GM12873 (cell line): ENCODE measurements around the gene GMDS.

ENCODE experiments used
- CTCF ChIP-seq: IDR thresholded peaks from 2 replicates; pipeline ENCODE4 v1.5.1; 2012; ENCODE audit warnings: low read depth, mild to moderate bottlenecking, moderate library complexity, low read length, control low read depth; ENCODE audit not compliant: insufficient read depth; ENCODE audit errors: missing control alignments

The GMDS gene

DNA sequence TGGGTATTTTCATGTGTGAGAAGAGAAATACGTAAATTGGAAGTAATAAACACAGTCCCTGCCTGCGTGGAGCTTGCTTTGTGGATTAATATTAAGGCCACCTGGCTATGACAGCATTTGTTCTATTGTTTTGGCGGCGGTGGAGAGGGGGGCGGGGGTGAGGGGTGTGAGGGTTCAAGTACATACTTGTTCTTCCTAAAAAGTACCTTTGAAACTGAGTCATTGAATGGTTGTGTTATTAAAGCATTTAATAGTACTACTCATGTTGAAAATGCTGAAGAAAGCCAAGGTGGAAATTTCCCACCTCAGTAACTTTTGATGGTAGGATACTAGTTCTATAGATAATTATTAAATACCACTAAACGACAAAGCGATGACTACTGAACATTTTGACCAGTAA lies 540.7 kb downstream of the GMDS start:
- TF ChIP-seq CTCF = no peak

- no peak for TF ChIP-seq CTCF
Observed at GRCh38 chr6:1703923-1704322, 541.5 kb downstream of the GMDS start.

GRCh38 chr6:1703091-1703855 lies 542.1 kb downstream of the GMDS start:
- no peak for TF ChIP-seq CTCF

DNA sequence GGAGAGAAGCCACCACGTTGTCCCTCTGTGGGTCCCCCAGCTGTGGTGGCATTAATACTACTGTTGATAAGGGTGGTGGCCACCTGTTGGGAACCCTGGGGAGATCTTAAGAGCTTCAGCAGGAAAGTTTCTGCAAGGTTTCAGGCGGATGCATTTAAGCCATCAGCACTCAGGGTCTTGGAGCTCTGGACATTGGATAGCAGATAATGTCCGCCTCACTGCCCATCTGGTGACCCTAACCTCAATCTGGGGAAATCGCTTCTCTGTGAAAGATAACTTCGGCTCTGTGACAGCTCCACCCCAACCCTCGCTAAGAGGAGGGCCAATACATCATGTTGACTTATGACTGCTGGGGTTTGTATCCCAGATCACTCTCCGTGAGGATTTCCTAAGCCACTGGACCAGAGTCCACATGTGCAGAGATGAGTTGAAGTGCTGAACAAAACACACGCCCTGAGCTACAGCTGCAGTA lies 542.8 kb downstream of the GMDS start:
- no peak for TF ChIP-seq CTCF

DNA sequence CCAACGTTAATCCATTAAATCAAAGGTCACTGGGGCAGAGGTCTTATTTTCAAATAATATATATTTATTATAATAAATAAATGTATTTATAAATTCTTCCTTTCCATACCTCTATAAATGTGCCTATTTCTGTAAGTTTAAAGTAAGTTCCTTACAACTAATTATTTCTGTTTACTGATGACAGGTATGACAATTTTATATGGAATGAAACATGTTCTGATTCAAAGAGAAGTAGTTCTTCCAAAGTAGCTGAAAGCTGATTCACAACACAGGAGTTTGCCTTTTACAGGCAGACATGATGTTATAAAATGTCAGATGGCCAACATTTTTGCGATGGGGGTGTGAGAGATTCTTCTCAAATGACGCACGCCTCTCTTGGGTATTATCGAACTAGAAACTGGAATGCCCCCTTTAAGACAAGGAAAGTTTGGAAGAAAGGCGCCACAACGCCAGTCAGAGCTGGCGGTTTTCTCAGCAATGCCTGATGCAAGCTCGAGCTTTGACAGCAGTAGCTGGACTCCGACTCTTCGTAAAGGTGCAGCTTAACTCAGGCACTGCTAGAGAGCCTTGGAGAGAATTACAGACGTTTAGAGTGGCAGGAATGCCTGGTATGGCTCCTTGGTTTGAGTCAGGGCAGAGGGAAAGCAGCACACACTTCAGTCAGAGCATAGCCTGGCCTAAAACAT lies 543.6 kb downstream of the GMDS start:
- TF ChIP-seq CTCF = no peak

DNA sequence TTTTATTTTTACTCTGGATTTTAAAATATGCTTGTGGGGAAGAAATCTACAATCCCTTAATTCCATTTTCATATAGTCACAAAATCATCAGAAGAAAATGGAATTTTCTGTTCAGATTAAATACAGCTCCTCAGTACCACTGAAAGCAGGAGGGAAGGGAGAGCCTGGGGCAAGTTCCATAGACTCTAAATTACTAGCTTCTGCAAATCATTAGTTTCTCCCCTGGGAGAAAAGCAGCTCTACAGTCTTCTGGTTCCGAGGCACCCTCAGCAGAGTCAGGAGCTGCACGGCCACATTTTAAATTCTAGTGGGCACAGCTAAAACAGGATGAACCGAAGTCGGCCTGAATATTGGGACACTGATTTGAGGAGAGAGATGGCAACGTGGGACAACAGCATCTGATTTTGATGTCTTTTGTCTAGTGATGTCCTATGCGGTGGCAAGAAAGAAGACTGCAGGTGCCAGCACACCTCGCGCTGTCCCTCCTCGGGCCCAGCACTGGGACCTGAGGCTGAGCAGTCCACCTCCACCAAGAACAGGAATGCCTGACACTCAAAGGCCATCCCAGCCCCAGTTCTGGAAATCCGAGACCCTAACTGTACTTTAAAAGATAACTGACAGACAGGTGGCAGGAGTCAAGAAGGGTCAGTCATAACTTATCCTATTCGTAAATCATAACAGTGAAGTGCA lies 545.0 kb downstream of the GMDS start:
- TF ChIP-seq CTCF = no peak

DNA sequence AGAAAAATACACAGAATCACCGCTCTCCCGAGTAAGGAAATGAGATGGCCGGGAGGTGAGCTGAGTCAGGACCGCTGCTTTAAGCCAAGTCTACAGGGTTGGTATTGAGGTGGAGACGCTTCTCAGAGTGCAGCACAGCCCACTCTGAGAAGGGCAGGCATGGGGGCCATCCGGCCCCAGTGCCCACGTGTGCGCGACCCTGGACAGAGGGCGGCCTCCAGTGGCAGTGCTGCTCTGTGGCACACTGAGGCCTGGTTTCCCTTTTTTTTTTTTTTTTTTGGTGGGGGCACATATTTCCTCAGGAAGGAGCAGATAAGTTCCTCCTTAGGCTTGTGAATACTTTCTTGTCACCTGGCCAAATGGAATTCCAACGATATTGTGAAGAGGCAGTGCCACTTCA lies 546.9 kb downstream of the GMDS start:
- no peak for TF ChIP-seq CTCF
